CD8-positive, alpha-beta memory T cell (primary cell): ENCODE results near the gene MAML1. TPM values are rescaled to one million over a fixed set of nuclear protein-coding genes. Genes with fewer than 3 reads are reported as not detected.
A peak's percentile ranks its signal among the peaks of the same experiment; 100 is the strongest.

ENCODE experiments used
- CTCF ChIA-PET: fragments of 350-600 bp; sonication (Branson Sonifier 250); formaldehyde crosslinking; loops from one replicate; lab custom pipeline; 2021; ENCODE audit warnings: antibody characterized with exemption; lab: Charles Lee
- POLR2A ChIA-PET: fragments of 350-600 bp; sonication (Branson Sonifier 250); formaldehyde crosslinking; loops from one replicate; lab custom pipeline; 2021; ENCODE audit warnings: antibody characterized with exemption; lab: Charles Lee
- DNase-seq, 5 donors: peaks; one replicate each; pipeline versions ENCODE4 v3.0.0 to v3.0.0-alpha.2; 2020 to 2022; ENCODE audit warnings: mixed read lengths in 1 of 5
- H3K27ac ChIP-seq: one replicate; pipeline ENCODE4 v1.7.0; 2013; ENCODE audit warnings: low read depth, mild to moderate bottlenecking, low read length, moderate library complexity
- H3K27me3 ChIP-seq: 2 replicates; pipeline ENCODE4 v1.7.0; 2013; ENCODE audit warnings: low read length, mild to moderate bottlenecking; ENCODE audit not compliant: insufficient read depth, poor library complexity, severe bottlenecking
- H3K36me3 ChIP-seq: 2 replicates; pipeline ENCODE4 v1.7.0; 2013; ENCODE audit warnings: mild to moderate bottlenecking, low read length, moderate library complexity; ENCODE audit not compliant: insufficient read depth
- H3K4me1 ChIP-seq: 2 replicates; pipeline ENCODE4 v1.7.0; 2013; ENCODE audit warnings: mild to moderate bottlenecking, low read length, moderate library complexity; ENCODE audit not compliant: insufficient read depth
- H3K4me3 ChIP-seq: 2 replicates; pipeline ENCODE4 v1.7.0; 2013; ENCODE audit warnings: mild to moderate bottlenecking, low read length
- H3K9me3 ChIP-seq: 2 replicates; pipeline ENCODE4 v1.7.0; 2013; ENCODE audit warnings: mild to moderate bottlenecking, low read length
- H3K27ac Mint-ChIP-seq, 8 donors: one replicate each; pipeline ENCODE4 v1.8.0; 2020 to 2021; ENCODE audit warnings: mixed read lengths in 8 of 8, mild to moderate bottlenecking in 6 of 8, inconsistent platforms in 3 of 8, moderate library complexity in 3 of 8
- H3K27me3 Mint-ChIP-seq, 2 donors: one replicate each; pipeline ENCODE4 v1.8.0; 2020 to 2021; ENCODE audit warnings: mixed read lengths in 2 of 2, mild to moderate bottlenecking in 1 of 2, moderate library complexity in 1 of 2
- H3K36me3 Mint-ChIP-seq, 3 donors: one replicate each; pipeline ENCODE4 v1.8.0; 2020 to 2021; ENCODE audit warnings: mixed read lengths in 3 of 3, inconsistent platforms in 1 of 3, mild to moderate bottlenecking in 1 of 3
- H3K4me1 Mint-ChIP-seq, 3 donors: one replicate each; pipeline ENCODE4 v1.8.0; 2020 to 2021; ENCODE audit warnings: mixed read lengths in 3 of 3, inconsistent platforms in 1 of 3, mild to moderate bottlenecking in 1 of 3
- H3K4me3 Mint-ChIP-seq, 7 donors: one replicate each; pipeline ENCODE4 v1.8.0; 2020 to 2021; ENCODE audit warnings: mixed read lengths in 7 of 7, mild to moderate bottlenecking in 6 of 7, moderate library complexity in 4 of 7, inconsistent platforms in 2 of 7
- H3K9me3 Mint-ChIP-seq, 5 donors: one replicate each; pipeline ENCODE4 v1.8.0; 2020 to 2022; ENCODE audit warnings: mixed read lengths in 5 of 5, mild to moderate bottlenecking in 3 of 5, moderate library complexity in 2 of 5, inconsistent platforms in 1 of 5
- polyA plus RNA-seq: library from polyadenylated mRNA; unstranded; fragments of 300-500 nt; fragmentation: Illumina TruSeq; gene quantifications from one replicate; pipeline ENCODE4 v1.2.3, GENCODE V29; 2021
- total RNA-seq, 2 experiments: library from RNA; stranded (reverse); gene quantifications; one replicate each; pipeline ENCODE4 v1.2.3, GENCODE V29; 2021

Gene MAML1
- total and polyA plus RNA-seq, 3 experiments from 2014 or later, result 9.1 to 30.9 (median 30.4) TPM

DNA sequence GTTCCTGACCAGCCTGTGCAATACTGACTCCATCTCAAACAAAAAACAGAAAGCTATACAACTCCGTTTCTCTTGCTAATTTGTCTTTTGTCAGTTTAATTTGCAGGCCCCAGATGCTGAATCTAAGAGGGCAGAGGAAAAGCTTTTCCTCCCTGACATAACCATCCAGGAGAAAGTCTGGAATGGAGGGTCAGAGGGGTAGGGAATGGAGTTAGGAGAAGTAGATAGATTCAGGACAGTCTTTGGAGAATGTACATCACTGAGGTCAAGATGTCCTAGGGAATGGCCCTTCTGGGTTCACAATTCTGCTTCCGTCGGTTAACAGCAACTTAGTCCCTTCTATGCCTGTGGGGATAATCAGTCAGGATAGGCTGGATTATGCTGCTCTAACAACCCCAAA, 81.5 kb downstream of the MAML1 start:
- ChIA-PET POLR2A (interaction anchor here (0.9 kb wide), 1 partner anchor 17 kb away, joined by 3 read pairs; no protein-coding TSS in a partner anchor), CTCF (interaction anchor here (0.8 to 1.2 kb wide), 3 partner anchors 12 to 94 kb away, joined by 3 to 5 read pairs (median 3); no protein-coding TSS in a partner anchor)
- Histone ChIP-seq H3K27ac (no peak overlapping the region), H3K4me1 (peaks cover 9% of the 10 kb centered on the region), H3K27me3 (no peaks in the 10 kb centered on the region), H3K9me3 (no peaks in the 10 kb centered on the region), H3K36me3 (no peaks in the 10 kb centered on the region), H3K4me3 (no peak overlapping the region)
- H3K27me3 Mint-ChIP-seq, result peaks cover 0 to 3% of the 10 kb centered on the region in 2 donors
- peaks cover 0 to 17% (median 6%) of the 10 kb centered on the region in 3 donors for H3K36me3 Mint-ChIP-seq
- H3K4me3 Mint-ChIP-seq, result peak overlapping the region in 1 of 7 donors; percentile 66
- H3K9me3 Mint-ChIP-seq, result no peaks in the 10 kb centered on the region
- H3K27ac Mint-ChIP-seq, result peak overlapping the region in 1 of 8 donors; percentile 58
- no peak for DNase-seq
- H3K4me1 Mint-ChIP-seq, result peaks cover 12 to 21% (median 12%) of the 10 kb centered on the region in 3 donors

DNA sequence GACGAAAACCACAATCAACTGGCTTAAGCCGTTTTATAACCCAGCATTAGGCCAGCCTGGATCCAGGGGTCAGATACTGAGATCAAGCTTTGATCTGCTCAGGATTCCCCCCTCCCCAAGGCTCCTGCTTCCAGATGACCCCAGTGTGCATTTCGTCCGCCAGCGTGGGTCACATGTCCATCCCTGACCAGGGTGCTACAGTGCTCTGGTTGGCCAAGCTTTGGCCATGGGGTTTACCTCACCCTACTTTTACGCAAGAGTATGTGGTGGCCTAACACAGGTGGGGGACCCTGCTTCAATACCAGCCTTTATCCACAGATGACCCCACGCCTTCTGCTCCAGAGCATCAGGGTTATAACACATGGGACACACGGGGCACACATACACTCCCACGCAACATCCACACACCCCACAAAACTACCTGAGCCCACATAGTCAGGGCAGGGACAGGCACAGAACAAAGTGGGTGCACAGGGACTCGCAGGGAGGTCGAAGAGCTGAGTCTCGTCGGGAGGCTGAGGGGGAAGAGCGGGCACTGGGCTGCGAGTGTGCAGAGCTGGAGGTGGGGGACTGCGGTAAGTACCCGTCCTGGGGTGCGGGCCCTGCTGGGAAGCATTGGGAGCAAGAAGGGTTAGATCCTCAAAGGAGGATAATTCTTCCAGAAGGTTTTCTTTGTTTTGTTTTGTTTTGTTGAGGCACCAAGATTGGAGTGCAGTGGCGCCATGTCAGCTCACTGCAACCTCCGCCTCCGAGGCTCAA, 83.0 kb downstream of the MAML1 start:
- Mint-ChIP-seq H3K9me3 (no peaks in the 10 kb centered on the region), H3K36me3 (peaks cover 0 to 17% (median 6%) of the 10 kb centered on the region in 3 donors)
- POLR2A ChIA-PET, result no interaction called here

DNA sequence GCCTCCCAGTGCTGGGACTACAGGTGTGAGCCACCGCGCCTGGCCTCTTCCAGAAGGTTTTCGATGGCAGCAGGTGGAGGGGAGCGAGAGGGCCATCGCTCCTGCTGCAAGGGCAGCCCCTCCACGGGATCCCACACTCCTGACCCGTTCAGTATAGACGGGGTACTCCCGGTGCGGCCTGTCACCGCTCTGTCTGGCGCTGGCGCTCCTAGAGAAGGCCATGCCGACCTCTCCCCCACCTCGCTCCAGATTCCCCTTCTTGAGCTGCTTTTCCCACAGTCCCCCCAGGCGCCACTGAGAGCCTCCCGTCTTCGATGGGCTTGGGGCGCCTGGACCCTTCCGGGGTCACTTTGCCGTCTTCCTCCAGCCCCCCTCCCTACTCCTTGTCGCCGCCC, 83.8 kb downstream of the MAML1 start:
- ChIA-PET CTCF (no interaction called here), POLR2A (no interaction called here)
- peaks cover 0 to 18% (median 6%) of the 10 kb centered on the region in 3 donors for H3K36me3 Mint-ChIP-seq
- Histone ChIP-seq H3K9me3 (no peaks in the 10 kb centered on the region), H3K27me3 (no peaks in the 10 kb centered on the region), H3K4me3 (no peak overlapping the region), H3K4me1 (peaks cover 22% of the 10 kb centered on the region), H3K36me3 (no peaks in the 10 kb centered on the region), H3K27ac (no peak overlapping the region)
- H3K27me3 Mint-ChIP-seq, result peaks cover 0 to 4% of the 10 kb centered on the region in 2 donors
- H3K9me3 Mint-ChIP-seq, result peaks cover 0 to under 1% (median 0%) of the 10 kb centered on the region in 5 donors
- H3K4me1 Mint-ChIP-seq, result peaks cover 19 to 36% (median 20%) of the 10 kb centered on the region in 3 donors
- no peak overlapping the region for H3K4me3 Mint-ChIP-seq
- peak overlapping the region in 2 of 8 donors; percentile 42 to 90 for H3K27ac Mint-ChIP-seq
- no peak for DNase-seq

More for the DNA sequence above, 83.0 kb downstream of the MAML1 start:
- Mint-ChIP-seq H3K4me3 (peak overlapping the region in 5 of 7 donors; percentile 26 to 76 (median 40)), H3K4me1 (peaks cover 19 to 36% (median 19%) of the 10 kb centered on the region in 3 donors), H3K27me3 (peaks cover 0 to 3% of the 10 kb centered on the region in 2 donors), H3K27ac (peak overlapping the region in 4 of 8 donors; percentile 2 to 91 (median 59))
- no peak overlapping the region for H3K27ac ChIP-seq
- no peaks in the 10 kb centered on the region for H3K27me3 ChIP-seq
- H3K36me3 ChIP-seq, result no peaks in the 10 kb centered on the region
- CTCF ChIA-PET, result no interaction called here
- no peak overlapping the region for H3K4me3 ChIP-seq
- H3K9me3 ChIP-seq, result no peaks in the 10 kb centered on the region
- no peak for DNase-seq
- peaks cover 22% of the 10 kb centered on the region for H3K4me1 ChIP-seq

DNA sequence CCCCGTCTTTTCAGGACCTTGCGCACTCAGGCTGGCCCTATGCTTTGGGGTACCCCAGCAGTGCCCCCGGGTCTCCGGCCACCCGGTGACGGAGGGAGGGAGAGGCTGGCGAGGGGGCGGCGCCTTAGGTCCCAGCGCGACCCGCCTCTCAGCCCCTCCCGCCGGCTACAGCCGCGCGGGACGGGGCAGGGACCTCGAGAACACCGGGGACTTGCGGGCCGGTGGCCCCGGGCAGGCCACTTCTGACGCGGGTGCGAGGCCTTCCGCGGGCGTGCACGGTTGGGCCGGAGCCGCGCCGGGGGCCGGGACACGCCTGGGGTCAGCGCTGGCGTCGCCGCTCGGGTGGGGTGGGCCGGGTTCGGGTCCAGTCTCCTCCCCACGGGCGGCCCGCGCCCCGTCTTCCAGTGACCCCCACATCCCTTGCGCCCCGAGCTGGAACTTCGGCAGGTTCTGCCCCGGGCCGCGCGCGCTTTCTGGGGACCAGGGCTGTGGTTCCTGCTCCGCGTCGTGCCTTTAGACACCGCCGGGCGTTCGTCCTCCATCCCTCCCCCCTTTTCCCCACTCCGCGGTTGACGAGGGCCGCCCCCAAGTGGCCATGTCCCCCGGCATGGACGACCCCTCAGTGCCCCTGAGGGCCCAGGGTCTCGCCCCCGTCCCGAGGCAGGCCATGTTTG, 84.3 kb downstream of the MAML1 start:
- POLR2A ChIA-PET, result no interaction called here
- Histone ChIP-seq H3K9me3 (no peaks in the 10 kb centered on the region), H3K27me3 (no peaks in the 10 kb centered on the region), H3K4me3 (no peak overlapping the region), H3K27ac (no peak overlapping the region), H3K4me1 (peaks cover 25% of the 10 kb centered on the region), H3K36me3 (no peaks in the 10 kb centered on the region)
- CTCF ChIA-PET, result no interaction called here
- Mint-ChIP-seq H3K27ac (peak overlapping the region in 3 of 8 donors; percentile 90 to 98 (median 96)), H3K36me3 (peaks cover 0 to 23% (median 6%) of the 10 kb centered on the region in 3 donors), H3K4me3 (peak overlapping the region in 4 of 7 donors; percentile 23 to 84 (median 45)), H3K9me3 (peaks cover 0 to 4% (median 0%) of the 10 kb centered on the region in 5 donors), H3K4me1 (peaks cover 22 to 41% (median 26%) of the 10 kb centered on the region in 3 donors), H3K27me3 (peaks cover 0 to 8% of the 10 kb centered on the region in 2 donors)
- no peak for DNase-seq

DNA sequence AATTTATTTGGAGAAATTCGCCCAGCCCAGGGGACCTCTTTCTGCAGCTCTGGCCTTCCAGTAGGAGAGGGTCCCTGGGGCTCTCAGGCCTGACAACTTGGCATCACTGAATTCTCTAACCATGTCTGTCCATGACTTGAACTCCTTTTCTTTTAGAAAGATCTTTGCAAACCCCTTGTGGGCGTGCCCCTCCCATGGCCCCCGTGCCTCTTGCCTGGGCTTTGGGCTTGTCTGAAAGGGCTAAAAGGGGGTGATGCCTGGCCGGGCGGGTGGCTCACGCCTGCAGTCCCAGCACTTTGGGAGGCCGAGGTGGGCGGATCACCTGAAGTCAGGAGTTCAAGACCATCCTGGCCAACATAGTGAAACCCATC, 84.8 kb downstream of the MAML1 start:
- H3K9me3 Mint-ChIP-seq, result peaks cover 0 to 4% (median 0%) of the 10 kb centered on the region in 5 donors
- peaks cover 0 to 27% (median 6%) of the 10 kb centered on the region in 3 donors for H3K36me3 Mint-ChIP-seq
- Histone ChIP-seq H3K9me3 (no peaks in the 10 kb centered on the region), H3K27me3 (no peaks in the 10 kb centered on the region), H3K36me3 (no peaks in the 10 kb centered on the region), H3K27ac (no peak overlapping the region), H3K4me1 (peaks cover 30% of the 10 kb centered on the region), H3K4me3 (no peak overlapping the region)
- peaks cover 27 to 46% (median 31%) of the 10 kb centered on the region in 3 donors for H3K4me1 Mint-ChIP-seq
- H3K27ac Mint-ChIP-seq, result peak overlapping the region in 5 of 8 donors; percentile 15 to 98 (median 96)
- peak overlapping the region; percentile 23 to 94 (median 84) for H3K4me3 Mint-ChIP-seq
- DNase-seq, result no peak
- POLR2A ChIA-PET, result no interaction called here
- H3K27me3 Mint-ChIP-seq, result peaks cover 0 to 8% of the 10 kb centered on the region in 2 donors
- CTCF ChIA-PET, result interaction anchor here (1.1 to 1.6 kb wide), 2 partner anchors 14 to 206 kb away, joined by 3 read pairs; no protein-coding TSS in a partner anchor

DNA sequence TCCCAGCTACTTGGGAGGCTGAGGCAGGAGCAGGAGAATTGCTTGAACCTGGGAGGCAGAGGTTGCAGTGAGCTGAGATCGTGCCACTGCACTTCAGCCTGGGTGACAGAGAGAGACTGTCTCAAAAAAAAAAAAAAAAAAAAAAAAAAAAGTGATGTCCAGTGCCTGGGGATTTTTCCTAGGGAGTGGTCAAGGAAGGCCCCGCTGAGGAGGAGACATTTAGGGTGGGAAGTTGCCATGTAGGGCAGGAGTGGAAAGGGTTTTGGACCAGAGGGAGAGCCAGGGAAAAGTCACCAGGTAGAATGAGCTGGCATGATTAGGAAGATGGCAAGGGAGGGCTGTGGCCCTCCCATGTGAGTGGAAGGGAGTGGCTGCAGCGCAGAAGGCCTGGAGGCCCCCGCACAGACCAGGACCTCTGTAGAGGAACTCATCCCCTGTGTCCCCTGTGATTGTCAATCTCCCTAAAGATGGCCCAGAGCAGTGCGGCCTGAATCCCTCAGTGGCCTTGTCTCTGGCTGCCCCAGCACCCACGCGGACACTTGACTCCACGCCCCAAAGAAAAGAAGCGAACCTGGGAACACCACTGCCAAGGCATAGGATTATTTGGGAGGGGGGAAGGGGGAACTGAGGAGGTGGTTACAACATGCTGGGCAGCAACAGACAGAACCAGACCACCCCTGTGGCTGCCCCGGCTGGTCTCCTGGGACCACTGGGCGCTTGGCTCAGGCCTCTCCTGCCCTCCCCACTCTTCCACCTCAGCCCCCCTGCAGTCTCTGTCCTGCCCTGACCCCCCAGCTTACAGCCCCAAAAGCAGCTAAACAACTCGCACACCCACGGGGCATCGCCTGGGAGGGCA, 85.5 kb downstream of the MAML1 start:
- Histone ChIP-seq H3K4me1 (peaks cover 36% of the 10 kb centered on the region), H3K27ac (peak overlapping the region; percentile 96), H3K4me3 (peak overlapping the region; percentile 43), H3K27me3 (no peaks in the 10 kb centered on the region), H3K36me3 (no peaks in the 10 kb centered on the region), H3K9me3 (no peaks in the 10 kb centered on the region)
- ChIA-PET CTCF (interaction anchor here (1.1 to 2.8 kb wide), 3 partner anchors 15 to 207 kb away, joined by 3 to 21 read pairs (median 3); no protein-coding TSS in a partner anchor), POLR2A (interaction anchor here (2.9 kb wide), 1 partner anchor 12 kb away, joined by 12 read pairs; no protein-coding TSS in a partner anchor)
- Mint-ChIP-seq H3K27me3 (peaks cover 0 to 8% of the 10 kb centered on the region in 2 donors), H3K4me1 (peaks cover 34 to 53% (median 37%) of the 10 kb centered on the region in 3 donors), H3K36me3 (peaks cover 0 to 28% (median 4%) of the 10 kb centered on the region in 3 donors), H3K9me3 (peaks cover 0 to 4% (median 0%) of the 10 kb centered on the region in 5 donors), H3K27ac (peak overlapping the region; percentile 89 to 98 (median 94)), H3K4me3 (peak overlapping the region; percentile 32 to 94 (median 84))
- DNase-seq, result no peak

DNA sequence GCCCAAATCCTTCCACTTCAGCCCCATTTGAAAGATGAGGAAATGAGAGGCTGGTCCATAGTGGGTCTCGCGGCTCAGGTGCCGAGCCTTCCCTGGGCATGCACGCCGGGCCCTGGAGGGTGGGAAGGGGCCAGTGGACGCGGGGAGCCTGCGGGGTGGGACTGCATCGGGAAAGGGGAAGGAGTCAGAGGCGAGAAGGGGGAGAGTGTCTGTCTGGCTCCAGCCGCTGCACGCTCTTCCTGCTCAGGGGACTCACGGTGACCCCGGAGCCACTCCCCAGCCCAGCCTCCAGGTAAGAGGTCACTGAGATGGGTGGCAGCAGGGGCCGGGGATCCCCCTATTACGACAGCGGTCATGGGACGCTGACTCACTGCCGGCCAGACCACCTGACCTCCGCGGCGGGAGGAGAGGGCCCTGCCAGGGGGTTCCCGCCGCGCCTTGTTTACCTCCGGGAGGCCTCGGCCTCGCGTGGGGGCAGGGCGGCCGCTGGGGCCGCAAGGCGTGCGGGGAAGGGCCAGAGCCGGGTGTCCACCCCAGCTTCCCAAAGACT, 86.2 kb downstream of the MAML1 start:
- peak overlapping the region; percentile 77 to 94 (median 84) for H3K4me3 Mint-ChIP-seq
- peak overlapping the region; percentile 86 to 98 (median 94) for H3K27ac Mint-ChIP-seq
- H3K27me3 Mint-ChIP-seq, result peaks cover 0 to 8% of the 10 kb centered on the region in 2 donors
- Histone ChIP-seq H3K27ac (peak overlapping the region; percentile 96), H3K27me3 (no peaks in the 10 kb centered on the region), H3K4me1 (peaks cover 36% of the 10 kb centered on the region), H3K36me3 (no peaks in the 10 kb centered on the region), H3K9me3 (no peaks in the 10 kb centered on the region), H3K4me3 (peak overlapping the region; percentile 43)
- H3K9me3 Mint-ChIP-seq, result peaks cover 0 to 4% (median 0%) of the 10 kb centered on the region in 5 donors
- peak; percentile 74 to 95 (median 89) for DNase-seq
- peaks cover 0 to 32% (median 2%) of the 10 kb centered on the region in 3 donors for H3K36me3 Mint-ChIP-seq
- H3K4me1 Mint-ChIP-seq, result peaks cover 39 to 58% (median 39%) of the 10 kb centered on the region in 3 donors
- POLR2A ChIA-PET, result interaction anchor here (0.7 to 2.9 kb wide), 7 partner anchors 13 to 195 kb away, joined by 3 to 12 read pairs (median 4); partner anchors contain the start of genes HNRNPH1, LTC4S and MRNIP
- CTCF ChIA-PET, result interaction anchor here (1.1 to 2.8 kb wide), 5 partner anchors 15 to 207 kb away, joined by 3 to 21 read pairs (median 4); partner anchors contain the start of gene HNRNPH1
